Posterior vena cava (tissue), 2 donors: ENCODE results near the gene SNX24. TPM values are rescaled to one million over a fixed set of nuclear protein-coding genes. Genes with fewer than 3 reads are reported as not detected.

Experiments
- DNase-seq: peaks from one replicate; pipeline ENCODE4 v3.0.0-alpha.2; 2020; ENCODE audit warnings: low spot score
- intact Hi-C, 2 donors: fragments of 100-400 bp; cut with DNase I; formaldehyde crosslinking; loops; one replicate each; pipeline versions ENCODE4 v1.14.1 to v1.14.2; 2022 to 2023
- total RNA-seq, 2 donors: library from RNA; stranded (reverse); fragmentation: NEBNext Ultra II Directional; extraction: Animal tissue kit (Norgen Biotek cat#: 25700); gene quantifications; one replicate each; pipeline ENCODE4 v1.2.1, GENCODE V29; 2021
- donor health status: DM: yes; HTN: yes; CAD: no.
- donor health status: DM: yes; HTN: yes; CAD: no.

The SNX24 gene
- total RNA-seq, 2 donors from 2014 or later = 14.9 to 16.1 TPM

DNA sequence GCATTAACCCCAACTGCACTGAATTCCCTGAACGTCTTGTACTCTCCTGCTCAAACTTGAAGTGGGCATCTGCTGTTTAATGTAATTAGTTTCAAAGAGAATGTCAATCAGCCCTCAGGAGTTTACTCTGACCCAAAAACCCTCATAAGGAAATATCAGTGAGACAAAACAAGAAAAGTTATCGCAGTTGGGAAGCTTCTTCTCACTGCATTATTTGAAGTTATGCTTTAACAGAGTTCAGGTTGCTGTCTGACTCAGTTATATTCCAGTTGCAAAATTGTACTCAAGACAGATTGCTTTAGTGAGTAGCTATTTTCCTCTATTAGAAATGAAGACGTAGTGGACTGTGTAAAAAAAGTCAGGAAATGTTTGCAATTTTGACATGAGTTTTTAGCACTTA, 139.0 kb downstream of the SNX24 start:
- no peak for DNase-seq
- intact Hi-C loops = no loop called here

DNA sequence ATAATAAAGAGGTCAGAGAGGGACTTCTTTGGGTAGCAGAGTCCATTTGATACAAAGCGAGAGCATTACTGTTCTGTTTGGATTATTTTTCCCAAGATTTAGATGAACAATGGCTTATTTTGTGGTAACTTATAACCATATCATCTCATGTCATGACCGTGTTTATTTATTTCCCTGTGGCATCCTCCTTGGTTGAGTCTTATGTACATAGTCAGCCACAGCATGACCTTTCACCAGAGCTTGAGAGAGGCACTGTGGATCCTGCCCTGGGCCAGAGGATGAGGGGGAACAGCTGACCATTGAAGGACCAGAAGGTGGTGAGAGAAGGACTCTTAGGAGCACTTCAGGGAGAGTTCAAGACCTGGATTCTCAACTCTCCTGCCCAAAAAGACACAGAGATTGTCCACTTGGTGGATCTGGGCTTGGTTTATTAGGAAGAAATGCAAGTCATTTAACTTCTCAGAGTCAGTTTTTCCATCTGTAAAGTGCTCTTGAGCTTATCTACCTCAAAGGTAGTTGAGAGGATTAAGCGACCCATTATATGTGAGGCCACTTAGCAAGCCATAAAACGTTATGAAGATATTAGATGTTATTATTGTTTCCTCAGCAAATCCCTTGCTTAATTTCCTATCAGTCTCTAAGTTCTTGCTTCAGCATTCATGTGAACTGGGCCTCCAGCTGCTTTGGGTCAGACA, 139.7 kb downstream of the SNX24 start:
- DNase-seq = no peak
- intact Hi-C loops = no loop called here

DNA sequence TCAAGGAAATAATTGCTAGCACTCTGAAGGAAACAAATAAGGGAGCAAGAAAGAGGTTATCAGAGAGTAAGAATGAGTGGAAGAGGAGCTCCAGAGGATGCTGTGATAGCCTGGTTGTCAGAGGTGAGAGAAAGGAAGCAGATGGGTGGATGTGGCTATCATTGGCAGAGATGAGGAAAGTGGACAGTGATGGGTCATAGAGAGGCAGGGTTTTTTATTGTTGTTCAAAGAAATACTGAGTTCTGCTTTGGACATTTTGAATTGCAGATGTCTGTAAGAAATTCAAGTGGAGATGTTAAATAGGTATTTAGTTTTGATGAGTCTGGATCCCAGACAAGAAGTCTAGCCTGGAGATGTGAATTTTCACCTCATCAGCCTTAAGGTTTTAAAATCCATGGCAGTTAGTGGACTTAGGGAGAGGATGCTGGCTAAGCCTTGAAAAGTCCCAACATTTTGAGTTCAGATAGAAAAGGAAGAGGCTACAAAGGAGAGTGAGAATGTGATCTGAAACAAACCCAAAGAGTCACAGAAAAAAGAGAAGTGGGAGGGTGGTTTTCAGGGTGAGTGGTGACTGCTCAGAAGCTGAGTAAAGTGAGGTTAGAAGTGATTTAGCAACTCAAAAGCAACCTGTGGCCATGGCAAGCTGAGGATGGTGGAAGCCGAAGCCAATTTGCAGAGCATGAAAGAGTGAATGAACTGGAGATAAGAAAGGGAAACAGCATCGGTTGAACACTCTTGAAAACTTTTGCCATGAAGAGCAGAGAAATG, 140.7 kb downstream of the SNX24 start:
- intact Hi-C loops = no loop called here
- DNase-seq = no peak

DNA sequence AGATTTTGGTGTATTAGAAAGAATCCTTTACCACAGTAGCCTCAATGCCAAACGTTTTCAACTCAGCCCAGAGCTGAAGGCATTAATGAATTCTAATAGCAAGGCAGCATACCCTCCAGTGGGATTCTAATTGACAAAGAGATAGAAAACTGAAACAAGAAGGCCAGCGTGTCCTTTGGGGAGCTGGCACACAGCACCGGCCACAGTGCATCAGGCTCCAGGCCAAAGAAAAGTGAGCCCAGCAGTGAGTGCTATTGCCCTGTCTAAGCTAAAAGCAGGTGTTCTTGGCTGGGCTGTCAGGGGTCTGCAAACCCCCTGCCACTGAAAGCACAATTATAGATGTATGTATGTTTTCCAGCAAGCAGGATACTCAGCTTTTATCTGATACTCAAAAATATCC, 150.7 kb downstream of the SNX24 start:
- DNase-seq = no peak
- intact Hi-C loops = no loop called here

DNA sequence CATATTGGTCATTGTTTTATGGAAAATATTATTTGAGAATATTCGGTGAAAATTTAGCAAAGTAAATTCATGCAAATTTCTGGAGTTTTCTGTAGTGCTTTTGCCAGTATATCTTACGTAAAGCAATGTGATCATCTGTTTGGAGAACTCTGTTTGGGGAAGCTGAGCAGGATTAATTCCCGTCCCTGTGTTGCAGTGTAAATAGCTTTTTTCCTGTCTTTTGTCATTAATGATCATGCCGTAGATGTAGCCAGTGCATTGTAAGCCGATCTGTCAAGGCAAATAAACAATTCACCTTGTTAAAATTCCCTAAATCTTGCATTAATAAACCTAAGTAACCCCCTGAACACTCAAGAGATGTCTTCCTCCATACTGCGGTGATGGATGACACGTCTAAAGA, 151.9 kb downstream of the SNX24 start:
- DNase-seq = no peak

DNA sequence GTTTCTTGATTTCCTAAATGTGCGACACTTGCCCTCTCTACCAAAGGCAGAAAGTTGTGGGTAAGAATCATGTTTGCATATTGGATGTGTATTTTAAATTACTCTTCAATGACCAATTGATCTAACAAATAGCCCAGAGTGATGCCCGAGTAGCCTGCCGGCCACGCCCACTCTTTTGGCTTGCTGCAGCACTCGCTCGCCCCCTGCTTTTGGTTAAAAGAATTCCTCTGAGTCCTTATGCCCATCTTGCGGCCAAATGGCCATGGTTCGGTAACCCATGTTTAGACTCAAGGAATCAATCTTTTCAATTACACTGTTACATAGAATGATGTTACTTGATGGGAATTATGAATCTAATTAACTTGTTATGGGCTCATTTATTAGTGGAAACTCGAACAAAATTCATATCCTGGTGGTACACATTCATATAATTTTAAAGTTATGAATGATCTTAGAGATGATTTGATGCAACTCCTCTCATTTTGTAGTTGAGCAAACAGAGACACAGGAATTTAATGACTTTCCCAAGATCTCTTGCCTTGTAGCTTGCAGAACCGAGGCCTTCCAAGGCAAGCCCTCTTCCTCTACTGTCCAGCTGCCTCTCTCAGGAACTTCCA, 154.6 kb downstream of the SNX24 start:
- DNase-seq = no peak
- intact Hi-C loops = no loop called here

More for the DNA sequence above, 151.9 kb downstream of the SNX24 start:
- intact Hi-C loops = no loop called here

DNA sequence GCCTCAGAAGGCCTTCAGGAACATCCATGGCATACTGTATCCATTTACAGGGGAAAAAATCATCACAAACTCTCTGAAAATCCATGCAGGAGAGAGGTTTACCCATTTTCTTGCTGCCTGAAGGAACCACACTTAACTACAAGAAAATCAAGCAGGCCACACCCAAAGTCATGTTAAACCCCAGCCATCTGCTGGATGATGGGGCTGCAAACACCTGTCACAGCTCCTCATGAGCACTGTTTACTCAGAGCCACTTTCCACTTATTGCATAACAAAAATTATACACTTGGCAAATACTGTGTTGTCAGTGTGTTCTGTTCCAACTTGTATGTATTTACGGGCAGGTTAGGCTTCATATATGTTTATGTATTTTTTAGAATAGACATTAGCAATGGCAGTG, 155.3 kb downstream of the SNX24 start:
- DNase-seq = no peak
- intact Hi-C loops = no loop called here

DNA sequence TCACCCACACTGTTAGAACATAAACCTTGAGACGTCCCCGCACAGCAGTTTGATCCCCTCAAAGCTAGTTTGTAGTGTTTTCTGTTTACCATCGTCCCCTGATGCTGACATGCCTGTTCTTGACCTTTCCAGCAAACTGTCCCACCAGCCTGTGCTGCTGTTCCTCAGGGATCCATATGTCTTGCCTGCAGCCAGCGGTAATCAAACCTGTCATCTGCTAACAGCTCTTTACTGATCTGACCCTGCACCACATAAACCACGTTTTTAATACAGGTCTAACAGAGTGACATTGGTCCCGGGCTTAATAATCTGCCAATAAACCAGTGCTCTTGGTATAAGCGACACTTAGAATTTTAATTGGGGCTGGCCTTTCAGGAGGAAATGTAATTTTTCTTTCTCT, 156.4 kb downstream of the SNX24 start:
- no peak for DNase-seq
- intact Hi-C loops = no loop called here

DNA sequence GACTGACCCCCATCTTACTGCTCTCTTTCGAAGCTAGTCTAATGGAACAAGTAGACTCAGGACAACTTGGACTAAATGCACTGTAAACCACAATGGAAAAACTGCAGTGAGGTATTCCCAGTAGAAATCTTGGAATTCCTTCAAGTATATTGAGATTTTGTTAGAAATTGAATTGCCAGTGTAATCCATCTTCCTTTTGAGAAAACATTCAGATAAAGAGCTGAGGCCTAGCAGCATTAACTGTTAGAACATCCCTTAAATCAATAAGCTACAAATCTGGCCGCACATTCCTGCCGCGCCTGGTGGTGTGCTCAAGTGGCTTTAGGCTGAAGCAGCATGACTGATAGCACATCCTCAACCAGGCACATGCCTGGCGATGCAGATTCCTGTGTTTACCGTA, 161.8 kb downstream of the SNX24 start:
- no peak for DNase-seq
- intact Hi-C loops = no loop called here

DNA sequence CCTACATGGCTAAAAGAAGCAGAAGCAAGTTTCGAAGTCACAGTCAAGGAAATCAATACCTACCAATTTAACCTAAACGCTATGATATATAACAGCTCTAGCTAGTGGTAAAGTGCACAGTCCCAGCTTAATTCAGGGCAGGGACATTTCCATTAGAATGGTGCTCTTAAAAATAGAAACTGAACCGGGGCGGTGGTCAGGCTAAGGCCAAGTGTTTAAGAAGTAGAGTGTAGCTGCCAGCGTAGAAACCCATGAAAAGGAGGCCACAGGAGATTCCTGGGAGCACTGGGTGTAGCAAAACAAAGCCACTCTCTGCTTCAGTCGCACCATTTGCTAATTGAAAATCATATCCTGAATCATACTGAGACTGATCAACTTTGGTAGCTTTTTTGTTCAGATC, 162.3 kb downstream of the SNX24 start:
- intact Hi-C loops = no loop called here
- DNase-seq = no peak

DNA sequence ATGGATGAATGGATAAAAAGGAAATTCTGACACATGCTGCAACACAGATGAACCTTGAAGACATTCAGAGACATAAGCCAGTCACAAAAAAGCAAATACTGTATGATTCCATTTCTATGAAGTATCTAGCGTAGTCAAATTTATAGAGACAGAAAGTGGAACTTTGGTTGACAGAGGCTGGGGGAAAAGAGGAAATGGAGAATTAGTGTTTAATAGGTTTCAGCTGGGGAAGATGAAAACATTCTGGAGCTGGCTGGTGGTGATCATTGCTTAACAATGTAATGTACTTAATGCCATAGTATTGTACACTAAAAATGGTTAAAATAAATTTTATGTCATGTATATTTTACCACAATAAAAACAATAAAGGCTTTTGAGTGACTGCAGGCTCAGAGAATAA, 166.9 kb downstream of the SNX24 start:
- intact Hi-C loops = no loop called here

DNA sequence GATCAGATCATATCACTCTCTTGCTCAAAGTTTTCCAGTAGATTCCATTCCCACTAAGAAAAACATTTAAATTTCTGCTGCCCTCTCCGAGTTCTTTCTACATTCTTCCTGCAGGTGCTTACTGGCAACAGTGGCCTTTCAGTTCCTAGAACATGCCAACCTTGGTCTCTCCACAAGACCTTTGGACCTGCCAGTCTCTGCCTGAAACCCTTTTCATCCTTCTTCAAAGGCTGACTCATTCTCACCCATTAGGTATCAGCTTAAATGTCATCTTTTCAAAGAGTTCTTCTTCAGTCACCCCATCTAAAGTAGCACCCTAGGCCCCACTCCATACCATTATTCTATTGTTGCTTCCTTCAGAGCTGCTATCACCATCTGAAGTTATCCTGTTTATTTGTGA, 169.3 kb downstream of the SNX24 start:
- no peak for DNase-seq
- intact Hi-C loops = no loop called here

More for the DNA sequence above, 166.9 kb downstream of the SNX24 start:
- no peak for DNase-seq

DNA sequence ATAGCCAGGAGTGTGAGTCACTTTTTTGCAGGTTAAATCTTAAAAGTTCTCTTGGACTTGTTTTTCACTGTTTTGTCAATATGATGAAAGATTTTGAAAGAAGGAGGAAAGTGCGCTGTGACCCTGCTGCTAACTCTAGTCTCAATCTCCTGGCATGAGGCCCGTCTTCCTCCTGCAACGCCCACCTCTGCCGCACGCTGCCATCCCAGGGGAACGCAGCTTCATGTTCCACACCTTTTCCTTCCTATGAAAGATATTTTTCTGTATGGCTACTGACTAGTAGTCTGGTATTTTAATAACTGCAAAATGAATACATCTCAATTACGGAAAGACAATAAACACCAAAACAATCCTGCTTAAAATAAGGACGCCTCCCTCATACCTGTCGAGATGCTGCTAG, 182.8 kb downstream of the SNX24 start:
- intact Hi-C loops = loop anchor here in 1 of 2 donors (10.0 kb wide), 1 partner anchor 123 kb away; no protein-coding TSS in a partner anchor
- DNase-seq = no peak

DNA sequence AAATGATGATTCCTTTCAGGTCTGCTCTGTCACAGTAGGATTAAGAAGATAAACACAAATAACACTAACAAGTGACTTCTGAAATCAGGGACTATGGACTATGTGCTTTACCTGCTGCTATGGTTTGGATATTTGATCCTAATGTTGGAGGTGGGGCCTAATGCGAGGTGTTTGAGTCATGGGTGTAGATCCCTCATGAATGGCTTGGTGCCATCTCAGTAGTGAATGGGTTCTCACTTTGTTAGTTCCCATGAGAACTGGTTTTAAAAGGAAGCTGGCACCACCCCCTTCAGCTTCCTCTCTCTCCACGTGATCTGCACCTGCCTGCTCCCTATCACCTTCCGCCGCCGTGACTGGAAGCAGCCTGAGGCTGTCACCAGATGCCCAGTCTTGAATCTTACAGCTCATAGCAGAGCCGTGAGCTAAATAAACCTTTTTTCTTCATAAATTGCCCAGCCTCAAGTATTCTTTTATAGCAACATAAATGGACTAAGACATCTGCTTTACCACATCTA, 187.8 kb downstream of the SNX24 start:
- intact Hi-C loops = no loop called here
- DNase-seq = no peak

DNA sequence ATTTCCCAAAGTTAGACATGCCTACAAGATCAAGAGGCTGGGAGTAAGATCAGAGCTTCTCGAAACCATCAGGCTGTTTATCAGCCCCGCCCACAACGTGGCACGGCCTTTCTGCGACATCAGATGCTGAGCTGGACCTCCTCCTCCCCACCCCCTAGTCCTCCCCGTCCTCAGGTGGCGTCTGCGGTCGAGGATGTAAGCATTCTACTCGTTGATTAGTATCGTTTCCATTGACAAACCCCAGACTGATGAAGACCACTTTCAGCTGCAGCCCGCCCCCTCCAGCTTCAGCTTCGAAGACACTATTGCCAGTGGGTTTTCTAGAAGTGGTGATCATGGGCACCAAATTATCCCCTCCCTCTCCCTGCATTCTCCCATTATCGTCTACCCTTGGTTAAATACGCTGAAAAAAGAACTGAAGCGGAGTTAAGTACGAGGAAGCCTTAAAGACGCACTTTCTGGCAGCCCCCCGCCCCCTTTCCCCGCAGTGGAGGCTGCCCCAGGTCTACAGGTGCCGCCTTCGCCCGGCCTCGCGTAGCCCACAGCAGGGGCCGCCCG, 190.0 kb downstream of the SNX24 start:
- no peak for DNase-seq

DNA sequence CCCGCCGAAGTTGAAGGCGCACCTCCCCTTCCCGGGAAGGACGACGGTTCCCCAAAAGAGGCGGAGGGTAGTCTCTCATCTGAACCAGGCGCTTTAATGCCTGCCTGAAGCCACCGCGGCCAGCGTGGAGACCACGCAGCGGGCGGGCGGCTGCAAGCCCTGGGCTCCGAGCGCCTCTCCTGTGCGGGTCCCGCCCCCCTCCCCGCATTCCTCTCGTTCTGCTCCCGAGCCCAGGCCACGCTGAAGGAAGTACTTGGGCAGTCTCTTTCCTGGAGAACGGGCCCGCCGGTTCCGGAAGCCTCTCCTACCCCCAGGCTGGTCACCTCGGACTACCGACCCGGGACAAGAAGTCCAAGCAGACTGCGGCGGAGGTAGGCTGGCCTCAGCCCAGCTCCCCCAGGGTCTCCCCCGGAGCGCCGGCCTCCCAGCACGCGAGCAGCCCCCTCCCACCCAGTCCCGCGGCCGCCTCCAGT, 190.5 kb downstream of the SNX24 start:
- intact Hi-C loops = loop anchor here in 1 of 2 donors (2.0 kb wide), 1 partner anchor 53 kb away; the partner anchor contains the start of gene PRDM6
- DNase-seq = peak; percentile 86

More for the DNA sequence above, 190.0 kb downstream of the SNX24 start:
- intact Hi-C loops = no loop called here

DNA sequence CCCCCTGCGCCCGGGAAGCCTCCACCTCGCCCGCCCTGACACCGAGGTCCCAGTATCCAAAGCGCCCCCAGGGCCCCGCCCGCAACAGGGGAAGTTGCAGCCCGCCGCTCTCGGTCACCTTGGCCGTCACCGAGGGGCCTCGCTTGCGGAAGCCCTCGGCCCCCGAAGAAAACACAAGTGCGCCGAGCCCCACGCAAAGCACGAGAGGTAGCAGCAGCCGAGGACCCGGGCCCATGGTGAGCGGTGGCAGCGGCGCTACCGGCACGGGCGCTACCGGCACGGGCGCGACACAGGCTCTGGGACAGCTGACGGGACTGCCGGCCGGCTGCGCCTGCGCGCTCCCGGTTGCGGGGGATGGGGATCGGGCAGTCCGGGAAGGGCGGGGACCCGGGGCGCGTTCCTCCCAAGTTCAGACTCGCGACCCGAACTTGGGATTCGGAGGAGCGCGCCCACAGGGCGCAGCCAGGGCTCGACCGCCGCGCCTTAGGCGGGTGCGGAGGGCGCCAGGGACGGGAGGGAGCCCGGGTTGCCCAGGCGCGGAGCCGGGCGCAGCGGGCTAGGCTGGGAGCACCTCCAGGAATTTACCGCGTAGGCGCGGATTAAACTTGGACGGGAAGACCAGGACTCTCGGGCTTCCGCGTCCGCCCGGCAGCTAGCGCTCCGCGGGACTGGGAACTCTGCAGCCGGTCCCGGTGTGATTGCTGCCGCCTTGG, 191.1 kb downstream of the SNX24 start, which contains the start of gene PPIC:
TSS of gene PPIC (minus strand) at position 335 of the 713 bp plus-strand sequence. CDS start at position 235, 100 bp downstream.
- peak; percentile 95 for DNase-seq
- intact Hi-C loops = loop anchor here in 1 of 2 donors (2.0 kb wide), 1 partner anchor 52 kb away; the partner anchor contains the start of gene PRDM6

DNA sequence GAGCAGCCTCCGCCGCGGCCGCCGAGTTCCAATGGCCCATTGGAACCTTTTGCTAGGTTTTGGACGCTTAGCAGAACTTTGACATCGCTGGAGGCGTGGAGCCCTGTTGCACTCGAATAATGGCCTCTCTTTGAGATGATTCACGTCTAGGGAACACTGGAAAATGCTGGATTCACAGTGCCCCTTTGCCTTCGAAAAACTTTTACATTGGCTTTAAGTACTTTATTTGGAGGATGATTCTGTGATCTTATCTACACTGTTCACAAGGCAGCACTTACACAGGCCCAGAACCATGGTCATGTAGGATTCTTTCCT, 191.6 kb downstream of the SNX24 start:
- DNase-seq = no peak
- intact Hi-C loops = loop anchor here in 1 of 2 donors (2.0 kb wide), 1 partner anchor 52 kb away; the partner anchor contains the start of gene PRDM6

DNA sequence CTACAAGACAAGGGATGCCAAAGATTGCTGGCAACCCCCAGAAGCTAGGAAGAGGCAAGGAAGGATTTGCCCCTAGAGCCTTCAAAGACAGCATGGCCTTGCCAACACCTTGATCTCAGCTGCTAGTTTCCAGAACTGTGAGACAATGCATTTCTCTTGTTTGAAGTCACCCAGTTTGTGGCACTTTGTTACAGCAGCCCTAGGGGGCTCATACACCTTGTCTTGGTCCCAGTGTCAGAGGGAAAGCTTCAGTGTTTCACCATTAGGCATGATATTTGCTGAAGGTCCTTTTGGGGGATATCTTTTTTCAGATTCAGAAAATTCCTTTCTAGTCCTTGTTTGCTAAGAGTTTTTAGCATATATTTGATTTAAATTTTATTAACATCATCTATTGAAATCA, 194.3 kb downstream of the SNX24 start:
- no peak for DNase-seq
- intact Hi-C loops = no loop called here
